ENCODE data around the gene ZMIZ1. TPM values are rescaled to one million over a fixed set of nuclear protein-coding genes. Genes with fewer than 3 reads are reported as not detected.

The ZMIZ1 gene
- total RNA-seq, 4 donors from 2014 or later, result 58.1 to 87.4 (median 74.2) TPM

DNA sequence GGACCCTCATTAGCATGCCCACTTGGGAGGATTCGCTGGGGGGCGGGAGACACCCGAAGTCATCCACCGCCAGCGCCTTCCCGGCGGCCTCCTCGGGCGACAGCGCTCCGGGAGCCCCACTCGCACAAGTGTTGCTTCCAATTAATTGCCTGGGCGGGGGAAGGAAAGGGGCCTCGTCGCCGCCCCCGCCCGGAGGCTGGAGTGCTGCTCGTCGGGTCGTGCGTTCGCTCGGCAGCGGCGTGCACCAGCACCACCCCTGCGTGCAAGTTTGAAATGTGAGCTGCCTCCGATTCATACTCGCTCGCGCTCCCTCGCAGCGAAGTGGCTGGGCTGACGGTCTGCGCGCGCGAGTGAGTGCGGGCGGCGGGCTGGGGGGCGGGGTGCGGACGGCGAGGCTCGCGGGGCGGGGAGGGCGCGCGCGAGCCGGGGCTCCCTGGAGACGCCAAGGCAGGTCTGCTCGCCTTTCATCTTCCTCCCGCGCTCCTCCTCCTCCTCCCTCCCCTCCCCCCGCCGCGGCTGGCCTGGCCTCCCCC is 173.9 kb downstream of the ZMIZ1 start:
- no peak for TF ChIP-seq POLR2A (IDR thresholded peaks at IDR 0.05)
- TF ChIP-seq, protein P1, sequence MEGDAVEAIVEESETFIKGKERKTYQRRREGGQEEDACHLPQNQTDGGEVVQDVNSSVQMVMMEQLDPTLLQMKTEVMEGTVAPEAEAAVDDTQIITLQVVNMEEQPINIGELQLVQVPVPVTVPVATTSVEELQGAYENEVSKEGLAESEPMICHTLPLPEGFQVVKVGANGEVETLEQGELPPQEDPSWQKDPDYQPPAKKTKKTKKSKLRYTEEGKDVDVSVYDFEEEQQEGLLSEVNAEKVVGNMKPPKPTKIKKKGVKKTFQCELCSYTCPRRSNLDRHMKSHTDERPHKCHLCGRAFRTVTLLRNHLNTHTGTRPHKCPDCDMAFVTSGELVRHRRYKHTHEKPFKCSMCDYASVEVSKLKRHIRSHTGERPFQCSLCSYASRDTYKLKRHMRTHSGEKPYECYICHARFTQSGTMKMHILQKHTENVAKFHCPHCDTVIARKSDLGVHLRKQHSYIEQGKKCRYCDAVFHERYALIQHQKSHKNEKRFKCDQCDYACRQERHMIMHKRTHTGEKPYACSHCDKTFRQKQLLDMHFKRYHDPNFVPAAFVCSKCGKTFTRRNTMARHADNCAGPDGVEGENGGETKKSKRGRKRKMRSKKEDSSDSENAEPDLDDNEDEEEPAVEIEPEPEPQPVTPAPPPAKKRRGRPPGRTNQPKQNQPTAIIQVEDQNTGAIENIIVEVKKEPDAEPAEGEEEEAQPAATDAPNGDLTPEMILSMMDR (IDR thresholded peaks at IDR 0.05), result no peak
- 0% methylated on average over 7 to 28 of the region's 60 CpGs for WGBS, 2 donors
- DNase-seq (ENCODE audit: low spot score in 2 of 2), result peak in 1 of 2 donors; percentile 92
- intact Hi-C loops (cut with DNase I; ENCODE audit: low total_unique reads), result no loop called here
- H3K4me3 ChIP-seq (ENCODE audit: low read depth, poor library complexity, severe bottlenecking), result peak overlapping the region; percentile 16

DNA sequence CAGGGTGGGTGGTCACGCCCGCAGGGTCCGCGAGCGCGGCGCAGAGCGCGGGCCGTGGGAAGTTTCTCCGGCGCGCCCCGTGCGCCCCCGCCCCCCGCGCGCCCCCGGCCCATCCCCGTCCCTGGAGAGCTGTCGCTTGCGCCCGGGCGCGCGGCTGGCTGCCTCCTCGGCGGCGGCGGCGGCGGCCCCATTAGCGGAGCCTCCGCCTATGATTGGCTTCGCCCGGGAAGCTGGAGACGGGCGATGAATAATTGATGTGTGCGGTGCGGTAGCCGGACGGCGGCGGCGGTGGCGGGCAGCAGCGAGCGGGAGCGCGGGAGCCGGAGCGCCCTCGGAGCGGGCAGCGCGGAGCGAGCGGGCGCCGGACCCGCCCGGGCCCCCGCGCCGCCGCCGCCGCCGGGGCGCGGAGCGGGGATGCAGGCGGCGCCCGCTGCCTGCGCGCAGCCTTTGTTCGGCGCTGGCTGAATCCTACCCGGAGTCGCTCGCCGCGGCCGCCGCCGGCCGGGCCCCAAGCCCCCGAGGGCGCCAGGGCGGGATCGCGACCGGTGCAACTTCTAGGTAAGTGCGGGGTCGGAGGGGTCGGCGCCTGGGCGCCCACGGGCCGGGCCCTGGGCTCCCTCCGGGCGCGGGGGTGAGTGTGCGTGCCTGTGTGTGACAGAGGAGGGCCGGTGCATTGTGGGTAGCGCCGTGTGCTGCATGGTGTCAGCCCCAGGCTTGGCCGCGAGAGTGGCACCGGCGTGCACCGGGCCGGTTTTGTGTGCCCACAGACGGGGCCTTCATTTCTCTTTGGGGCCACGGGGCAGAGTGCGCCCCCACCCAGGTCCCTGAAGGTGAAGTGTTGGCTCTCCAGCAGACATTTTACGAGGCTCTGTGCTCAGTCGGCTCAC is 174.7 kb downstream of the ZMIZ1 start:
- intact Hi-C loops (cut with DNase I; ENCODE audit: low total_unique reads), result no loop called here
- 15 to 24% methylated on average over 11 to 30 of the region's 120 CpGs for WGBS, 2 donors
- no peak for DNase-seq (ENCODE audit: low spot score in 2 of 2)
- H3K4me3 ChIP-seq (ENCODE audit: low read depth, poor library complexity, severe bottlenecking), result peak overlapping the region; percentile 16
- TF ChIP-seq POLR2A (IDR thresholded peaks at IDR 0.05), result no peak
- TF ChIP-seq, protein P1 (IDR thresholded peaks at IDR 0.05), result no peak

DNA sequence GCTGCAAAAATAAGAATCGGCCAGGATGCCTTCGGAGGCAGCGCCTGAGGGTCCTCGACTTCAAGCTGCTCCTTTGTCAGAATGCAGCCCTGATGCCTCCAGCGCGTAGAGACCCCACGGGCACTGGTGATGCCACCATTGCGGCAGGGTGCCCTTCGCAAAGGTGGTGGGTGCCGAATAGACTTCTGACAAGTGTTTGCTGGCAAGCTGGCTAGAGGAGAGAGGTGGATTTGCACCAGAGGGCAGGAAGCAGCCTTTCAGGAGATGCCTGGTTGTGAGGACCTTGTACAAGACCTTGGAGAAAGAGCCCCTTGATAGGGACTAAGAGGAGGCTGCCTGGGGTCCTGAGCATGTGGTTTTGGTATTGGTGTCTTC is 175.3 kb downstream of the ZMIZ1 start:
- H3K4me3 ChIP-seq (ENCODE audit: low read depth, poor library complexity, severe bottlenecking), result no peak overlapping the region
- no peak for DNase-seq (ENCODE audit: low spot score in 2 of 2)
- WGBS, 2 donors, result 76 to 80% methylated on average over 10 of the region's 10 CpGs
- intact Hi-C loops (cut with DNase I; ENCODE audit: low total_unique reads), result no loop called here
- no peak for TF ChIP-seq POLR2A (IDR thresholded peaks at IDR 0.05)
- TF ChIP-seq, protein P1 (IDR thresholded peaks at IDR 0.05), result no peak

DNA sequence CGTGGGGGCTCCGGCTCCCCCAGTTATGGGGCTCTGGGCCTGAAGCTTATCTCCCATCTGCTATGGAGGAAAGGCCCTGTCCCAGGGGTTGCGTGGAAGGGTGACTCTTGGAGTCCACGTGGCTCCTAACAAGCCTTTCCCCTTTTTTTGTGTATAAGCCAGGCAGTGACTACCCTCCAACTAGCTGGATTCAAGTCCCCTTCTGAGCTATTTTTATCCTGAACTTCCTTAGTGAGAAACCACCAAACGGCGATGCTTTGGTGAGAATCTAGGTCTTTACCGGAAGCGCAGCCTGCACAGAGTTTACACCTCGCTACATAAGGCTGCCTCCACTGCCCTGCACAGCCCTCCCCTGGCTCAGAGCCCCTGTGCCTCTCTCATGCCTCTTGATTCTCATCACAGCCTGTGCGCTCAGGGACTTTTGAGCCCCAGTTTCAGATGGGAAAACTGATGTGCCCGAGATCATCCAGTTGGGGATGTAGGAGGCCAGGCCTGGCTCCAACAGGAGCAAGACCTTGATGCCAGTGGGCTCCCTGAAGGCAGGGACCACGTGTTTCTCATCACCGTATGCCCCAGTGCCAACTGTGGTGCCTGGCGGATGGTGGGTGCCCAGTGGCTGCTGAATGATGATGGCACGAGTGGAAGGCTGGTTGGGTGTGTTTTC is 176.2 kb downstream of the ZMIZ1 start:
- intact Hi-C loops (cut with DNase I; ENCODE audit: low total_unique reads), result no loop called here
- WGBS, 2 donors, result 79 to 80% methylated on average over 12 to 15 of the region's 15 CpGs
- DNase-seq (ENCODE audit: low spot score in 2 of 2), result no peak
- TF ChIP-seq POLR2A (IDR thresholded peaks at IDR 0.05), result no peak
- TF ChIP-seq, protein P1 (IDR thresholded peaks at IDR 0.05), result no peak
- no peak overlapping the region for H3K4me3 ChIP-seq (ENCODE audit: low read depth, poor library complexity, severe bottlenecking)

- intact Hi-C loops (cut with DNase I; ENCODE audit: low total_unique reads), result no loop called here
Observed at GRCh38 chr10:79245539-79246208, 176.9 kb downstream of the ZMIZ1 start.

More at GRCh38 chr10:79245539-79246208, 176.9 kb downstream of the ZMIZ1 start:
- no peak overlapping the region for H3K4me3 ChIP-seq (ENCODE audit: low read depth, poor library complexity, severe bottlenecking)
- 56 to 63% methylated on average over 9 of the region's 9 CpGs for WGBS, 2 donors
- DNase-seq (ENCODE audit: low spot score in 2 of 2), result no peak
- TF ChIP-seq POLR2A (IDR thresholded peaks at IDR 0.05), result no peak
- TF ChIP-seq, protein P1 (IDR thresholded peaks at IDR 0.05), result no peak

Measured in lower leg skin (tissue), 4 donors.